Measurements from ENCODE around the gene DEFB128. TPM values are rescaled to one million over a fixed set of nuclear protein-coding genes. Genes with fewer than 3 reads are reported as not detected.

DEFB128 gene
- total RNA-seq, 2 experiments from 2014 or later, result not detected

DNA sequence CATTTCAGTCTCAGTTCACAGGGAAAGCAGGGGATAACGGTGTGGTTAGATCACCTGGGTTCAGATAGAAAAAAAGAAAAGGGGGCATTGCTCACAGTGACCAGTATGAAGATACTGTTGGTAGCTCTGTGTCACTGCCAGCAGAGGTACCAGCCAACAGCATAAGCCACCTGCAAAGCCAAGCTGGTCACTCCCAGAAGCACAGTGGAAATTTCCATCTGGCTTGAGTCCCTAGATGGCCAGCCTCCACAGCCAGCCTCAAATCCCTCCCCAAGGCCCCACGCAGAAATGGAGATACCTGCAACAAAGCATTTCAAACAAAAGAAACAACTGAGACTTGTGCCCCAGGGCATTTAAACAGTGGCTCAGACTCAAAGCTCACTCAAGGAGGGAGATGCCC, 20.6 kb downstream of the DEFB128 start:
- H2AFZ ChIP-seq (ENCODE audit: low read length), result no peak overlapping the region
- intact Hi-C loops (cut with micrococcal nuclease; ENCODE audit: unreplicated experiment), result no loop called here
- H3K27ac ChIP-seq (ENCODE audit: low read depth, low read length, poor library complexity, severe bottlenecking), result no peak overlapping the region
- H3K9me2 ChIP-seq (ENCODE audit: insufficient read depth, low read length), result no peaks in the 10 kb centered on the region
- H3K4me1 ChIP-seq (ENCODE audit: insufficient read depth, low read length, poor library complexity, severe bottlenecking), result no peaks in the 10 kb centered on the region
- ChIA-PET CTCF (ENCODE audit: unreplicated experiment) (no interaction called here), POLR2A (interaction anchor here (1.3 kb wide), 1 partner anchor 18 kb away, joined by 3 read pairs; no protein-coding TSS in a partner anchor)
- no peak overlapping the region for H3K4me2 ChIP-seq (ENCODE audit: low read length)
- BruUV-seq (replicated peaks), result no TSS peak
- no peak for TF ChIP-seq EZH2phosphoT487 (IDR thresholded peaks at IDR 0.05; ENCODE audit: borderline replicate concordance, low read depth, low read length)
- TF ChIP-seq CTCF (conservative IDR thresholded peaks at IDR 0.05; ENCODE audit: low read length), result no peak
- H3K4me3 ChIP-seq (ENCODE audit: low read depth, low read length, poor library complexity, severe bottlenecking), result no peak overlapping the region
- no peaks in the 10 kb centered on the region for H3K9me3 ChIP-seq (ENCODE audit: low read length)
- no peak for DNase-seq (ENCODE audit: low spot score)
- no peaks in the 10 kb centered on the region for H3K79me2 ChIP-seq (ENCODE audit: insufficient read depth, low read depth, low read length)
- no peaks in the 10 kb centered on the region for H3K36me3 ChIP-seq (ENCODE audit: insufficient read depth, low read length)
- no peaks in the 10 kb centered on the region for H4K20me1 ChIP-seq (ENCODE audit: insufficient read depth, low read length)

DNA sequence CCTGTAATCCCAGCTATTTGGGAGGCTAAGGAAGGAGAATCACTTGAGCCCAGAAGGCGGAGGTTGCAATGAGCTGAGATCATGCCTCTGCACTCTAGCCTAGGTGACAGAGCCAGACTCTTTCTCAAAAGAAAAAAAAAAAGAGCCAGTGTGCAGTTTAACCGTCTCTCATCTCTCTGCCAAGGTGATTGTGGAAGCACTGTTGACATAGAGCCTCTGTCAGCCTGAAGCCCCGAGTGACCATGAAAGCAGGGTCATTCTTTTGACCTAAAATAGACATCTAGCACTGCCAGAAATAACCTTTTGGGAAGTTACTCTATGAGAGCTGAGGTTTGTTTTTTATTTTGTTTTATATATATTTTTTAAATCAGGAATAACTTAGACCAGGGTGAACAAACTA, 24.9 kb downstream of the DEFB128 start:
- no peak for TF ChIP-seq CTCF (conservative IDR thresholded peaks at IDR 0.05; ENCODE audit: low read length)
- TF ChIP-seq EZH2phosphoT487 (IDR thresholded peaks at IDR 0.05; ENCODE audit: borderline replicate concordance, low read depth, low read length), result no peak
- H3K4me1 ChIP-seq (ENCODE audit: insufficient read depth, low read length, poor library complexity, severe bottlenecking), result no peaks in the 10 kb centered on the region
- no peaks in the 10 kb centered on the region for H3K9me2 ChIP-seq (ENCODE audit: insufficient read depth, low read length)
- intact Hi-C loops (cut with micrococcal nuclease; ENCODE audit: unreplicated experiment), result no loop called here
- BruUV-seq (replicated peaks), result no TSS peak
- no peak overlapping the region for H2AFZ ChIP-seq (ENCODE audit: low read length)
- CTCF ChIA-PET (ENCODE audit: unreplicated experiment), result no interaction called here
- no peaks in the 10 kb centered on the region for H3K36me3 ChIP-seq (ENCODE audit: insufficient read depth, low read length)
- H3K9me3 ChIP-seq (ENCODE audit: low read length), result no peaks in the 10 kb centered on the region
- no peaks in the 10 kb centered on the region for H4K20me1 ChIP-seq (ENCODE audit: insufficient read depth, low read length)
- H3K79me2 ChIP-seq (ENCODE audit: insufficient read depth, low read depth, low read length), result no peaks in the 10 kb centered on the region
- H3K27ac ChIP-seq (ENCODE audit: low read depth, low read length, poor library complexity, severe bottlenecking), result no peak overlapping the region
- POLR2A ChIA-PET, result interaction anchor here (0.6 kb wide), 1 partner anchor 78 kb away, joined by 3 read pairs; no protein-coding TSS in a partner anchor
- no peak overlapping the region for H3K4me2 ChIP-seq (ENCODE audit: low read length)
- DNase-seq (ENCODE audit: low spot score), result no peak
- no peak overlapping the region for H3K4me3 ChIP-seq (ENCODE audit: low read depth, low read length, poor library complexity, severe bottlenecking)

- Histone ChIP-seq H2AFZ (ENCODE audit: low read length) (no peak within 1 kb of the TSS), H3K9me3 (ENCODE audit: low read length) (no peaks in the 10 kb centered on the region), H3K36me3 (ENCODE audit: insufficient read depth, low read length) (no peaks in the 10 kb centered on the region), H4K20me1 (ENCODE audit: insufficient read depth, low read length) (no peaks in the 10 kb centered on the region), H3K27ac (ENCODE audit: low read depth, low read length, poor library complexity, severe bottlenecking) (no peak within 1 kb of the TSS), H3K79me2 (ENCODE audit: insufficient read depth, low read depth, low read length) (no peaks in the 10 kb centered on the region), H3K4me1 (ENCODE audit: insufficient read depth, low read length, poor library complexity, severe bottlenecking) (no peaks in the 10 kb centered on the region), H3K4me2 (ENCODE audit: low read length) (no peak within 1 kb of the TSS), H3K4me3 (ENCODE audit: low read depth, low read length, poor library complexity, severe bottlenecking) (no peak within 1 kb of the TSS), H3K9me2 (ENCODE audit: insufficient read depth, low read length) (no peaks in the 10 kb centered on the region)
- no TSS peak for BruUV-seq (replicated peaks)
- POLR2A ChIA-PET, result no interaction called here
- DNase-seq (ENCODE audit: low spot score), result no peak
- no peak for TF ChIP-seq CTCF (conservative IDR thresholded peaks at IDR 0.05; ENCODE audit: low read length)
- TF ChIP-seq EZH2phosphoT487 (IDR thresholded peaks at IDR 0.05; ENCODE audit: borderline replicate concordance, low read depth, low read length), result no peak
- intact Hi-C loops (cut with micrococcal nuclease; ENCODE audit: unreplicated experiment), result no loop called here
- CTCF ChIA-PET (ENCODE audit: unreplicated experiment), result no interaction called here
These were observed 32.4 kb downstream of the DEFB128 start, which contains the start of gene DEFB127 for GRCh38 chr20:157154-157553. DEFB127 (plus strand) TSS chr20:157454; CDS start chr20:157545, 91 bp downstream.

Measured in OCI-LY7 (cell line).